Stimulated activated CD4-positive, alpha-beta T cell treated with anti-CD3 and anti-CD28 coated beads, Interleukin-15, amount 100 ng/mL, for 24 hours (primary cell): ENCODE results near the gene DNER.

Experiments used
- DNase-seq: peaks from one replicate; pipeline ENCODE4 v3.0.0-alpha.2; 2020

The DNER gene

GRCh38 chr2:229665158-229665557 is 49.2 kb downstream of the DNER start:
- DNase-seq = no peak

GRCh38 chr2:229661478-229661877 is 52.9 kb downstream of the DNER start:
- DNase-seq = no peak

- no peak for DNase-seq
Observed at GRCh38 chr2:229660951-229661350, 53.4 kb downstream of the DNER start.

GRCh38 chr2:229660391-229660790 is 54.0 kb downstream of the DNER start:
- DNase-seq = no peak

- DNase-seq = no peak
Observed at GRCh38 chr2:229658004-229658403, 56.4 kb downstream of the DNER start.

- no peak for DNase-seq
Observed at GRCh38 chr2:229654437-229654836, 59.9 kb downstream of the DNER start.

- no peak for DNase-seq
Observed at GRCh38 chr2:229653531-229653930, 60.8 kb downstream of the DNER start.

GRCh38 chr2:229652796-229653195 is 61.6 kb downstream of the DNER start:
- DNase-seq = no peak

- no peak for DNase-seq
Observed at GRCh38 chr2:229650901-229651300, 63.5 kb downstream of the DNER start.

- DNase-seq = no peak
Observed at GRCh38 chr2:229650059-229650458, 64.3 kb downstream of the DNER start.

- no peak for DNase-seq
Observed at GRCh38 chr2:229646186-229646723, 68.1 kb downstream of the DNER start.

- DNase-seq = no peak
Observed at GRCh38 chr2:229642371-229642770, 72.0 kb downstream of the DNER start.

GRCh38 chr2:229641676-229642075 is 72.7 kb downstream of the DNER start:
- no peak for DNase-seq

GRCh38 chr2:229640636-229641035 is 73.7 kb downstream of the DNER start:
- no peak for DNase-seq

GRCh38 chr2:229636571-229636970 is 77.8 kb downstream of the DNER start:
- DNase-seq = no peak

GRCh38 chr2:229635371-229635680 is 79.0 kb downstream of the DNER start:
- no peak for DNase-seq

- no peak for DNase-seq
Observed at GRCh38 chr2:229634601-229635370, 79.6 kb downstream of the DNER start.

GRCh38 chr2:229633556-229633955 is 80.8 kb downstream of the DNER start:
- no peak for DNase-seq

GRCh38 chr2:229629039-229629438 is 85.3 kb downstream of the DNER start:
- DNase-seq = no peak

GRCh38 chr2:229627728-229628127 is 86.6 kb downstream of the DNER start:
- no peak for DNase-seq

GRCh38 chr2:229622495-229623355 is 91.6 kb downstream of the DNER start:
- DNase-seq = no peak

- DNase-seq = no peak
Observed at GRCh38 chr2:229620759-229621158, 93.6 kb downstream of the DNER start.

- no peak for DNase-seq
Observed at GRCh38 chr2:229620289-229620688, 94.1 kb downstream of the DNER start.

- DNase-seq = no peak
Observed at GRCh38 chr2:229616433-229616832, 97.9 kb downstream of the DNER start.
